Mucosa of gallbladder (tissue), 1 donor: ENCODE results near the gene CCER1. TPM values are rescaled to one million over a fixed set of nuclear protein-coding genes. Genes with fewer than 3 reads are reported as not detected.
"Not testable (repeated sequence)": the region's sequence is repeated elsewhere in the genome, so short reads cannot be mapped to it uniquely, and the experiment has no call there.

Experiments used
- DNase-seq: peaks from one replicate; pipeline ENCODE4 v3.0.0-alpha.2; 2020; ENCODE audit warnings: low spot score
- total RNA-seq: library from RNA; stranded (reverse); gene quantifications from one replicate; pipeline ENCODE4 v1.2.1, GENCODE V29; 2021
- donor health status: DM: no; HTN: no; CAD: no.

The CCER1 gene
- total RNA-seq: not detected

- DNase-seq: no peak
These were observed at the start of gene CCER1 for GRCh38 chr12:90954921-90955320. Gene CCER1 (minus strand): TSS chr12:90955176. CDS start chr12:90954742, 434 bp downstream.

GRCh38 chr12:91003737-91004136, 48.8 kb upstream of the CCER1 start:
- DNase-seq: no peak

GRCh38 chr12:91001306-91001705, 46.3 kb upstream of the CCER1 start:
- no peak for DNase-seq

- DNase-seq: no peak
These were observed 45.0 kb upstream of the CCER1 start for GRCh38 chr12:90999966-91000365.

- no peak for DNase-seq
These were observed 44.6 kb upstream of the CCER1 start for GRCh38 chr12:90999527-90999926.

GRCh38 chr12:90995010-90995409, 40.0 kb upstream of the CCER1 start:
- DNase-seq: no peak

GRCh38 chr12:90991952-90992465, 37.0 kb upstream of the CCER1 start:
- no peak for DNase-seq

GRCh38 chr12:90990611-90991010, 35.6 kb upstream of the CCER1 start:
- no peak for DNase-seq

GRCh38 chr12:90989686-90990111, 34.7 kb upstream of the CCER1 start:
- DNase-seq: no peak

- DNase-seq: no peak
These were observed 32.5 kb upstream of the CCER1 start for GRCh38 chr12:90987520-90987919.

GRCh38 chr12:90987101-90987500, 32.1 kb upstream of the CCER1 start:
- DNase-seq: no peak

GRCh38 chr12:90985331-90985730, 30.4 kb upstream of the CCER1 start:
- DNase-seq: not testable (repeated sequence)

- no peak for DNase-seq
These were observed 29.1 kb upstream of the CCER1 start for GRCh38 chr12:90984114-90984513.

- DNase-seq: no peak
These were observed 27.2 kb upstream of the CCER1 start for GRCh38 chr12:90982170-90982569.

GRCh38 chr12:90979951-90980350, 25.0 kb upstream of the CCER1 start:
- DNase-seq: no peak

GRCh38 chr12:90979019-90979418, 24.0 kb upstream of the CCER1 start:
- no peak for DNase-seq

GRCh38 chr12:90978117-90978770, 23.3 kb upstream of the CCER1 start:
- no peak for DNase-seq

GRCh38 chr12:90977224-90977623, 22.2 kb upstream of the CCER1 start:
- no peak for DNase-seq

GRCh38 chr12:90974286-90974685, 19.3 kb upstream of the CCER1 start:
- DNase-seq: no peak

- DNase-seq: no peak
These were observed 17.2 kb upstream of the CCER1 start for GRCh38 chr12:90972226-90972625.

- no peak for DNase-seq
These were observed 15.9 kb upstream of the CCER1 start for GRCh38 chr12:90970911-90971310.

- no peak for DNase-seq
These were observed 15.5 kb upstream of the CCER1 start for GRCh38 chr12:90970471-90970870.

GRCh38 chr12:90969851-90970250, 14.9 kb upstream of the CCER1 start:
- DNase-seq: no peak

- DNase-seq: no peak
These were observed 14.4 kb upstream of the CCER1 start for GRCh38 chr12:90969346-90969745.
